ENCODE measurements around the gene NELFA.

- TF ChIP-seq CTCF (IDR thresholded peaks at IDR 0.05) = no peak
- no peak for TF ChIP-seq EP300 (IDR thresholded peaks at IDR 0.05)
- no peak for TF ChIP-seq POLR2A (IDR thresholded peaks at IDR 0.05)
- TF ChIP-seq POLR2AphosphoS5 (IDR thresholded peaks at IDR 0.05) = no peak
Observed at GRCh38 chr4:1956631-1957030, 52.1 kb downstream of the NELFA start.
